Measurements from ENCODE around the gene AMIGO1.

DNA sequence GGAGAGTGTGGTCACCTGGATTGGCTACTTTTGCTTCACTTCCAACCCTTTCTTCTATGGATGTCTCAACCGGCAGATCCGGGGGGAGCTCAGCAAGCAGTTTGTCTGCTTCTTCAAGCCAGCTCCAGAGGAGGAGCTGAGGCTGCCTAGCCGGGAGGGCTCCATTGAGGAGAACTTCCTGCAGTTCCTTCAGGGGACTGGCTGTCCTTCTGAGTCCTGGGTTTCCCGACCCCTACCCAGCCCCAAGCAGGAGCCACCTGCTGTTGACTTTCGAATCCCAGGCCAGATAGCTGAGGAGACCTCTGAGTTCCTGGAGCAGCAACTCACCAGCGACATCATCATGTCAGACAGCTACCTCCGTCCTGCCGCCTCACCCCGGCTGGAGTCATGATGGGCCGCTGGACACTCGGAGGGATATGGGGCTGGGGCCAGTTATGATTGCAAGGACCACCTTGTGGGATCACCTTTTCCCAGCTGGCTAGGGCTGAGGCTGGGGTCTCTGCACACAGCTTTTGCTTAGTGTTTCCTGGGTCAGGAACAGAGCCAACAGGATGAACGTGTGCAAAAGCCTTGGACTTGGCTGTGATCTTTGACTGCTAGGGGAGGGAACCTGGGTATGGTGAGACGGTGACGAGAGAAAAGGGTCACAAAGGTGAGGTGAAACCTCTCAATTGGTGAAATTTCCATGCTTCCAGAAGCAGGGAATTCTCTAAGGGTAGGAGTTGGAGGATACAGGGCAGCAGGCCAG is 34.6 kb upstream of the AMIGO1 start:
- TF ChIP-seq TCF7L2 (IDR thresholded peaks at IDR 0.05; ENCODE audit: borderline replicate concordance, extremely low read depth, insufficient read depth, insufficient read length) = no peak
- no peak for TF ChIP-seq ZNF274 (IDR thresholded peaks at IDR 0.05; ENCODE audit: low read depth, low read length)
- TF ChIP-seq, protein P1, sequence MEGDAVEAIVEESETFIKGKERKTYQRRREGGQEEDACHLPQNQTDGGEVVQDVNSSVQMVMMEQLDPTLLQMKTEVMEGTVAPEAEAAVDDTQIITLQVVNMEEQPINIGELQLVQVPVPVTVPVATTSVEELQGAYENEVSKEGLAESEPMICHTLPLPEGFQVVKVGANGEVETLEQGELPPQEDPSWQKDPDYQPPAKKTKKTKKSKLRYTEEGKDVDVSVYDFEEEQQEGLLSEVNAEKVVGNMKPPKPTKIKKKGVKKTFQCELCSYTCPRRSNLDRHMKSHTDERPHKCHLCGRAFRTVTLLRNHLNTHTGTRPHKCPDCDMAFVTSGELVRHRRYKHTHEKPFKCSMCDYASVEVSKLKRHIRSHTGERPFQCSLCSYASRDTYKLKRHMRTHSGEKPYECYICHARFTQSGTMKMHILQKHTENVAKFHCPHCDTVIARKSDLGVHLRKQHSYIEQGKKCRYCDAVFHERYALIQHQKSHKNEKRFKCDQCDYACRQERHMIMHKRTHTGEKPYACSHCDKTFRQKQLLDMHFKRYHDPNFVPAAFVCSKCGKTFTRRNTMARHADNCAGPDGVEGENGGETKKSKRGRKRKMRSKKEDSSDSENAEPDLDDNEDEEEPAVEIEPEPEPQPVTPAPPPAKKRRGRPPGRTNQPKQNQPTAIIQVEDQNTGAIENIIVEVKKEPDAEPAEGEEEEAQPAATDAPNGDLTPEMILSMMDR (IDR thresholded peaks at IDR 0.05 in 2 of 3, conservative IDR thresholded peaks at IDR 0.05 in 1 of 3; ENCODE audit: borderline replicate concordance in 1 of 3, insufficient read depth in 1 of 3, low read depth in 2 of 3, low read length in 2 of 3) = no peak
- no peak for TF ChIP-seq POLR2A (IDR thresholded peaks at IDR 0.05; ENCODE audit: borderline replicate concordance, extremely low read depth, insufficient read depth, insufficient read length)
- TF ChIP-seq SIN3A (IDR thresholded peaks at IDR 0.05; ENCODE audit: low read depth) = no peak
